H9 (cell line): ENCODE measurements around the gene CTNNBL1. TPM values are rescaled to one million over a fixed set of nuclear protein-coding genes. Genes with fewer than 3 reads are reported as not detected.

Experiments
- DNase-seq: peaks from one replicate; pipeline ENCODE4 v3.0.0-alpha.2; 2017
- H2AFZ ChIP-seq: one replicate; pipeline ENCODE4 v1.6.1; 2013; ENCODE audit warnings: mild to moderate bottlenecking, low read length, control low read depth, moderate library complexity
- H2AK5ac ChIP-seq: 2 replicates; pipeline ENCODE4 v1.6.1; 2013; ENCODE audit warnings: low read length, control low read depth, mixed read lengths; ENCODE audit not compliant: insufficient read length
- H2BK120ac ChIP-seq: one replicate; pipeline ENCODE4 v1.6.1; 2013; ENCODE audit warnings: low read depth, mild to moderate bottlenecking, low read length, control low read depth, inconsistent platforms; ENCODE audit not compliant: poor library complexity, severe bottlenecking
- H2BK12ac ChIP-seq: 2 replicates; pipeline ENCODE4 v1.6.1; 2013; ENCODE audit warnings: low read length, control low read depth, mixed read lengths, low read depth; ENCODE audit not compliant: insufficient read length
- H2BK15ac ChIP-seq: 2 replicates; pipeline ENCODE4 v1.6.1; 2013; ENCODE audit warnings: low read depth, low read length, control low read depth
- H2BK20ac ChIP-seq: one replicate; pipeline ENCODE4 v1.6.1; 2013; ENCODE audit warnings: low read depth, mild to moderate bottlenecking, low read length, control low read depth, inconsistent platforms; ENCODE audit not compliant: poor library complexity, severe bottlenecking
- H2BK5ac ChIP-seq: 2 replicates; pipeline ENCODE4 v1.6.1; 2013; ENCODE audit warnings: low read length, control low read depth, mixed read lengths; ENCODE audit not compliant: insufficient read length
- H3K14ac ChIP-seq: 2 replicates; pipeline ENCODE4 v1.6.1; 2013; ENCODE audit warnings: low read length, control low read depth; ENCODE audit not compliant: insufficient read depth
- H3K18ac ChIP-seq: 2 replicates; pipeline ENCODE4 v1.6.1; 2013; ENCODE audit warnings: low read depth, mild to moderate bottlenecking, mixed read lengths, low read length, control low read depth; ENCODE audit not compliant: insufficient read length
- H3K23ac ChIP-seq: 2 replicates; pipeline ENCODE4 v1.6.1; 2013; ENCODE audit warnings: low read length, control low read depth, mixed read lengths, low read depth; ENCODE audit not compliant: insufficient read length
- H3K23me2 ChIP-seq: 2 replicates; pipeline ENCODE4 v1.6.1; 2013; ENCODE audit warnings: low read depth, mild to moderate bottlenecking, mixed read lengths, low read length, control low read depth; ENCODE audit not compliant: insufficient read length, poor library complexity, severe bottlenecking
- H3K27ac ChIP-seq: 2 replicates; pipeline ENCODE4 v1.5.1; 2013; ENCODE audit warnings: low read length, control low read depth, mixed read lengths, low read depth; ENCODE audit not compliant: insufficient read length
- H3K27me3 ChIP-seq: 2 replicates; pipeline ENCODE4 v1.6.1; 2013; ENCODE audit warnings: low read length, control low read depth, inconsistent platforms; ENCODE audit not compliant: insufficient read depth
- H3K4ac ChIP-seq: 2 replicates; pipeline ENCODE4 v1.6.1; 2013; ENCODE audit warnings: low read depth, mild to moderate bottlenecking, control low read depth, inconsistent platforms, low read length, moderate library complexity
- H3K4me1 ChIP-seq: 2 replicates; pipeline ENCODE4 v1.6.1; 2013; ENCODE audit warnings: low read length, control low read depth, inconsistent platforms; ENCODE audit not compliant: insufficient read depth
- H3K4me2 ChIP-seq: 2 replicates; pipeline ENCODE4 v1.6.1; 2013; ENCODE audit warnings: low read length, control low read depth, mixed read lengths; ENCODE audit not compliant: insufficient read length, insufficient read depth
- H3K56ac ChIP-seq: 2 replicates; pipeline ENCODE4 v1.6.1; 2013; ENCODE audit warnings: low read depth, mild to moderate bottlenecking, mixed read lengths, low read length, control low read depth; ENCODE audit not compliant: insufficient read length
- H3K79me1 ChIP-seq: 2 replicates; pipeline ENCODE4 v1.6.1; 2013; ENCODE audit warnings: low read depth, mild to moderate bottlenecking, moderate library complexity, low read length, control low read depth, inconsistent platforms; ENCODE audit not compliant: insufficient read depth, poor library complexity, severe bottlenecking
- H3K79me2 ChIP-seq: 2 replicates; pipeline ENCODE4 v1.6.1; 2013; ENCODE audit warnings: low read length, control low read depth, inconsistent platforms; ENCODE audit not compliant: insufficient read depth
- H3K9ac ChIP-seq: 2 replicates; pipeline ENCODE4 v1.6.1; 2013; ENCODE audit warnings: low read length, control low read depth, mixed read lengths; ENCODE audit not compliant: insufficient read length; ENCODE audit errors: extremely low read depth
- H3K9me3 ChIP-seq: one replicate; pipeline ENCODE4 v1.6.1; 2013; ENCODE audit warnings: low read depth, low read length, inconsistent platforms; ENCODE audit not compliant: control insufficient read depth
- H3T11ph ChIP-seq: one replicate; pipeline ENCODE4 v1.6.1; 2013; ENCODE audit warnings: mild to moderate bottlenecking, low read length, control low read depth, inconsistent platforms
- H4K20me1 ChIP-seq: one replicate; pipeline ENCODE4 v1.6.1; 2013; ENCODE audit not compliant: control insufficient read depth, insufficient read length, insufficient read depth
- H4K5ac ChIP-seq: 2 replicates; pipeline ENCODE4 v1.6.1; 2013; ENCODE audit warnings: low read depth, mild to moderate bottlenecking, mixed read lengths, low read length, control low read depth; ENCODE audit not compliant: insufficient read length
- H4K8ac ChIP-seq: replicated peaks from 2 replicates; pipeline ENCODE4 v1.6.1; 2013; ENCODE audit warnings: low read length, control low read depth, mixed read lengths, low read depth; ENCODE audit not compliant: insufficient read length
- H4K91ac ChIP-seq: 2 replicates; pipeline ENCODE4 v1.6.1; 2013; ENCODE audit warnings: low read depth, mild to moderate bottlenecking, moderate library complexity, mixed read lengths, low read length, control low read depth; ENCODE audit not compliant: insufficient read length
- H3K27ac Mint-ChIP-seq, 3 experiments: 2 replicates in 2 of 3; 3 replicates in 1 of 3; pipeline ENCODE4 v1.8.0; 2020 to 2021; ENCODE audit warnings: mixed read lengths in 3 of 3, mild to moderate bottlenecking in 1 of 3, moderate library complexity in 1 of 3
- H3K27me3 Mint-ChIP-seq: 2 replicates; pipeline ENCODE4 v1.8.0; 2021; ENCODE audit warnings: low read depth, mild to moderate bottlenecking, moderate library complexity, mixed read lengths
- H3K36me3 Mint-ChIP-seq, 3 experiments: 2 replicates in 2 of 3; 3 replicates in 1 of 3; pipeline ENCODE4 v1.8.0; 2020 to 2021; ENCODE audit warnings: low read depth in 3 of 3, mixed read lengths in 3 of 3; ENCODE audit not compliant: insufficient read depth in 1 of 3
- H3K4me1 Mint-ChIP-seq, 2 experiments: 2 replicates each; pipeline ENCODE4 v1.8.0; 2020; ENCODE audit warnings: mixed read lengths in 2 of 2
- H3K4me3 Mint-ChIP-seq, 2 experiments: 2 replicates in 1 of 2; 3 replicates in 1 of 2; pipeline ENCODE4 v1.8.0; 2020 to 2021; ENCODE audit warnings: mild to moderate bottlenecking in 2 of 2, mixed read lengths in 2 of 2, moderate library complexity in 1 of 2
- H3K9me3 Mint-ChIP-seq, 2 experiments: 2 replicates in 1 of 2; 3 replicates in 1 of 2; pipeline ENCODE4 v1.8.0; 2020; ENCODE audit warnings: mild to moderate bottlenecking in 2 of 2, mixed read lengths in 2 of 2, moderate library complexity in 1 of 2
- WGBS: extraction: QIAGEN DNeasy Blood & Tissue Kit; methylation state at CpG from one replicate; pipeline ENCODE4 v1.1.7; 2013; ENCODE audit warnings: missing lambda C conversion rate, low lambda C conversion rate, mixed read lengths; ENCODE audit not compliant: insufficient read length; ENCODE audit errors: extremely low coverage; 5-methylcytosine and 5-hydroxymethylcytosine counted together
- total RNA-seq: library from RNA; stranded (reverse); gene quantifications from 2 replicates; pipeline ENCODE4 v1.2.1, GENCODE V29; 2021
- TF ChIP-seq, protein P1 (sequence below): fragments of 200-600 bp; sonication (generic); conservative IDR thresholded peaks from 3 replicates; pipeline ENCODE4 v1.8.0; 2021; ENCODE audit warnings: antibody characterized with exemption, mild to moderate bottlenecking

CTNNBL1 gene
- total RNA-seq, 1 experiment from 2014 or later = 67.2 TPM

DNA sequence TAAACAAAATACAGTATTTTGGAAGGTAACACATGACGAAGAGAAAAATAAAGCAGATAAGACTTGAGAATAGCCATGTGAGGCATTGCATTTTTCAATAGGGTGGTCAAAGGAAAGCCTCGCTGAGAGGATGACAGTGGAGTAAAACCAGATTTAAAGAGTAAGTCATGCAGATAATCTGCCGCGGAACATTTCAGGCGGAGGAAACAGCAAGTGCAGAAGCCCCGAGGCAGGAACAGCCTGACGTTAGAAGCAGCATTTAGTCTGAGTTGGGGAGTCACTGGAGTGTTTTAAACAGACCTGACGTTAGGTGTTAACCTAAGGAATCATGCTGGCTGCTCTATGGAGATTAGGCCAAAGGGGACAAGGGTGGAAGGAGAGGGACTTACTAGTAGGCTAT, 144.1 kb downstream of the CTNNBL1 start:
- H3K27ac ChIP-seq = no peak overlapping the region
- DNase-seq = no peak
- H2BK15ac ChIP-seq = no peak overlapping the region
- H2BK20ac ChIP-seq = no peak overlapping the region
- no peaks in the 10 kb centered on the region for H3K27me3 Mint-ChIP-seq
- no peak overlapping the region for H4K91ac ChIP-seq
- no peak overlapping the region for H4K5ac ChIP-seq
- no peaks in the 10 kb centered on the region for H3K79me2 ChIP-seq
- TF ChIP-seq, protein P1, sequence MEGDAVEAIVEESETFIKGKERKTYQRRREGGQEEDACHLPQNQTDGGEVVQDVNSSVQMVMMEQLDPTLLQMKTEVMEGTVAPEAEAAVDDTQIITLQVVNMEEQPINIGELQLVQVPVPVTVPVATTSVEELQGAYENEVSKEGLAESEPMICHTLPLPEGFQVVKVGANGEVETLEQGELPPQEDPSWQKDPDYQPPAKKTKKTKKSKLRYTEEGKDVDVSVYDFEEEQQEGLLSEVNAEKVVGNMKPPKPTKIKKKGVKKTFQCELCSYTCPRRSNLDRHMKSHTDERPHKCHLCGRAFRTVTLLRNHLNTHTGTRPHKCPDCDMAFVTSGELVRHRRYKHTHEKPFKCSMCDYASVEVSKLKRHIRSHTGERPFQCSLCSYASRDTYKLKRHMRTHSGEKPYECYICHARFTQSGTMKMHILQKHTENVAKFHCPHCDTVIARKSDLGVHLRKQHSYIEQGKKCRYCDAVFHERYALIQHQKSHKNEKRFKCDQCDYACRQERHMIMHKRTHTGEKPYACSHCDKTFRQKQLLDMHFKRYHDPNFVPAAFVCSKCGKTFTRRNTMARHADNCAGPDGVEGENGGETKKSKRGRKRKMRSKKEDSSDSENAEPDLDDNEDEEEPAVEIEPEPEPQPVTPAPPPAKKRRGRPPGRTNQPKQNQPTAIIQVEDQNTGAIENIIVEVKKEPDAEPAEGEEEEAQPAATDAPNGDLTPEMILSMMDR = no peak
- no peak overlapping the region for H2AK5ac ChIP-seq
- no peak overlapping the region for H2BK12ac ChIP-seq
- H2AFZ ChIP-seq = no peak overlapping the region
- no peaks in the 10 kb centered on the region for H3K79me1 ChIP-seq
- no peaks in the 10 kb centered on the region for H3K23me2 ChIP-seq
- H3K4me3 Mint-ChIP-seq = no peak overlapping the region
- no peak overlapping the region for H3K56ac ChIP-seq
- no peak overlapping the region for H2BK5ac ChIP-seq
- no peak overlapping the region for H3K23ac ChIP-seq
- no peak overlapping the region for H4K8ac ChIP-seq
- H4K20me1 ChIP-seq = no peaks in the 10 kb centered on the region
- H3K14ac ChIP-seq = no peak overlapping the region
- no peak overlapping the region for H3K4me2 ChIP-seq
- H3K4ac ChIP-seq = no peak overlapping the region
- H3K27me3 ChIP-seq = no peaks in the 10 kb centered on the region
- H3K4me1 ChIP-seq = no peaks in the 10 kb centered on the region; the same call in 1 of the 2 replicates
- H3T11ph ChIP-seq = no peak overlapping the region
- H3K36me3 Mint-ChIP-seq = peaks cover 2 to 13% (median 11%) of the 10 kb centered on the region in 3 experiments; a peak in 4 of 7 replicates
- no peaks in the 10 kb centered on the region for H3K9me3 Mint-ChIP-seq
- H2BK120ac ChIP-seq = no peak overlapping the region
- no peak overlapping the region for H3K18ac ChIP-seq
- H3K9ac ChIP-seq = no peak overlapping the region
- no peak overlapping the region for H3K27ac Mint-ChIP-seq
- H3K9me3 ChIP-seq = no peaks in the 10 kb centered on the region
- peaks cover 16 to 18% of the 10 kb centered on the region in 2 experiments for H3K4me1 Mint-ChIP-seq
- no CpG with 5 or more reads among the region's 8 CpGs for WGBS
